Measurements from ENCODE around the gene RUBCN.
"Not testable (repeated sequence)": the region's sequence is repeated elsewhere in the genome, so short reads cannot be mapped to it uniquely, and the experiment has no call there.

RUBCN gene

DNA sequence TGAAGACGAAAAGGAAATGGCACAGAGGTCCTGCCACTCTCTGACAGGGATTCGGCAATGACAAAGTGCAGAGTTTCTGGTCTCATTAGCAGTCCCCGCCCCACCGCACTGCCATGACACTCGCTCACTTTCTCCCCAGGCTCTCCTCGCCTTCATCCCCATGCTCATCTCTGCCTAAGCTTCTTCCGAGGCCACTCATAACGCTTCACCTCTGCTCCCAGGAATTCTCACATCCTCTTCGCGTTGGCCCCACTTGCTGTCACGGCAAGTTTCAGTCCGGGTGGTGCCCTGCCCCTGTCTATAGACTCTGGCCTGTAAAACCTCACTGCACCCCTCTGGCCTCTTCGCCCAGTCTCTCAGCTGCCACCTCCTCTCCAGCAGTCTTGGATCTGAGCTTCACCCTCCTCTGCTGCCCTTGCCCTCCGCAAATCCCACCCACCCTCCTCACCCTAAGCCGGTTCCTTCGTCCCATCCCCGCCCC is 654 bp downstream of the RUBCN start:
- DNase-seq = peak in 9 of 56 donors; percentile 18 to 48 (median 38)

DNA sequence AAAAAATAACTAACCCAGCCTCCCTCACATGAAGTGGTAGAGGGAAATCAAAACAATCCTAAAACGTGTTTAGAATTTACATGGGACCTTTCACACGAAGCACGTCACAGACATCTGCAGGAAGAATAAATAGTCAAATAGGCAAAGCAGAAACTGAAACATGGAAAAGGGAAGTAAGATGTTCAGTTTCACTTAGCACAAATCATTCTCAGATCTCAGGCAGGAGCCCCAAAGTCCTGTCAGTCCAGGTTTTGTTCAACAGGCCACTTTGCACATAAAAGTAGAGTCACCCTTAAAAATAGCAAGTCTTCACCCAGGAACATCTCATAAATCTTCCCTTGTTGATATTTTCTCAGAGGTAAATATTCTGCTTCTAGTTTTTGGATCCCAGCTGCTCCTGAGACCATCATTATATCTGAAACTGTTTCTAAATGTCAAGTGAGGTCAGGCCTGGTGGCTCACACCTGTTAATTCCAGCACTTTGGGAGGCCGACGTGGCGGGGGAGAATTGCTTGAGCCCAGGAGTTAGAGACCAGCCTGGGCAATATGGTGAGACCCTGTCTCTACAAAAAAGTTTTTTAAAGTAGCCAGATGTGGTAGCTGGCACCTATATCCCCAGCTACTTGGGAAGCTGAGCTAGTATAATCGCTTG is 1.9 kb downstream of the RUBCN start:
- no peak for DNase-seq

DNA sequence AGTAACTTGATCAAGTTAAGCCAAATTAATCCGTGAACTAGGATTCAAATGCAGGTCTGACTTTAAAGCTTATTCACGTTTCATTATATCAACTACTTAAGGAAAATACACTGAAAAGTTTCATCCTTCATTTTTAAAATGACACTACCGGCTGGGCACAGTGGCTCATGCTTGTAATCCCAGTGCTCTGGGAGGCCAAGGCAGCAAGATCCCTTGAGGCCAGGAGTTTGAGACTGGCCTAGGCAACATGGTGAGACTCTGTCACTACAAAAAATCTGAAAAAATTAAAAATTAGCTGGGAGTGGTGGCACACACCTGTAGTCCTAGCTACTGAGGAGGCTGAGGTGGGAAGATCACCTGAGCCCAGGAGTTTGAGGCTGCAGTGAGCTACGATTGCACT is 3.7 kb downstream of the RUBCN start:
- DNase-seq = no peak

DNA sequence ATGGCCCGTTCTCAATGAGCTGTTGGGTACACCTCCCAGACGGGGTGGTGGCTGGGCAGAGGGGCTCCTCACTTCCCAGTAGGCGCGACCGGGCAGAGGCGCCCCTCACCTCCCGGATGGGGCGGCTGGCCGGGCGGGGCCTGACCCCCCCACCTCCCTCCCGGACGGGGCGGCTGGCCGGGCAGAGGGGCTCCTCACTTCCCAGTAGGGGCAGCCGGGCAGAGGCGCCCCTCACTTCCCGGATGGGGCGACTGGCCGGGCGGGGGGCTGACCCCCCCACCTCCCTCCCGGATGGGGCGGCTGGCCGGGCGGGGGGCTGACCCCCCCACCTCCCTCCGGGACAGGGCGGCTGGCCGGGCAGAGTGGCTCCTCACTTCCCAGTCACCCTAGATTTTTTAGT is 5.2 kb downstream of the RUBCN start:
- DNase-seq = not testable (repeated sequence)

DNA sequence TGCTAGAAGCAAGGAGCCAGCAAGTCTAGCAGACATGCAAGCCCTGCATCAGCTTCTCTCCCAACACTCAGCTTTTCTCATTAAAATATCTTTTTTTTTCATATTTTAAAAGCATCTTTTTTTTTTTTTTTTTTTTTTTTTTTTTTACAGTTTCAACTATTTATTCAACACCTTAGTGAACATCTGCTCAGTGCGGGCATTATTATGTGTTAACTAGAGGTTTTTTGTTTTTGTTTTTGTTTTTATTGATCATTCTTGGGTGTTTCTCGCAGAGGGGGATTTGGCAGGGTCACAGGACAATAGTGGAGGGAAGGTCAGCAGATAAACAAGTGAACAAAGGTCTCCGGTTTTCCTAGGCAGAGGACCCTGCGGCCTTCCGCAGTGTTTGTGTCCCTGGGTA is 5.9 kb downstream of the RUBCN start:
- not testable (repeated sequence) for DNase-seq

DNA sequence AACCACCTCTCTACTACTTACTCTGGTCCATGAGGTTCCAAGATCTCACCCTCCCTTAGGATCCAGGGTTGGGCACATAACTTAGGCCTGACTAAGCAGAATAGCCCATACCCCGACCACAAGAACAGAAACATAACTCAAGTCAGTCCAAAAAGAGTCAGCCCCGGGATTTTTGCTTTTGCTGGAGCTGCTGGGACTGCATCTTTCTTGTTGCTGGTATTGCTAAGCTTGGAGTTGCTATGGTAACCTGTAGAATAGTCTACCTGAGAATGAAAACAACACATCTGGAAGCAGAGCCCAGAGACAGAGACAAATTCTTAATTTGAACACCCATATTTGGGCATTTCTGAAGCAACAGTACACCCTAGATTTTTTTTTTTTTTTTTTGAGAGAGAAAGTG is 6.5 kb downstream of the RUBCN start:
- DNase-seq = no peak

DNA sequence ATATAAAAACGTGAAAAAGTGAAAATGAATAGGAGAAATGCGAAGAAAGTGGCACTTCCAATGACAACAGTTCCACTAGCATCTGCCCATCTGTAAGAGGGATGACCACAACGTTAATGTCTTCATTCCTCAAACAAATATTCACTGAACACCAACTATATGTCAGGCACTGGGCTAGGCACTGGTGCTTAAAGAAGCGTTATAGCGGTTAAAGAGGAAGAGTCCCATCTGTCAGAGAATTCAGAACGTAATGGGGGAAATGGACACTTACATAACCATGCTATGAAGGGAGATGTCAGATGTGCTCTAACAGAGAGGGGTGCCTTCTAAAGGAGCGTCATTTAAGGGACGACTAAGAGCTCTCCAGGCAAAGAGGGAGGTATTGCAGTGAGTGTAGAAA is 8.2 kb downstream of the RUBCN start:
- no peak for DNase-seq

DNA sequence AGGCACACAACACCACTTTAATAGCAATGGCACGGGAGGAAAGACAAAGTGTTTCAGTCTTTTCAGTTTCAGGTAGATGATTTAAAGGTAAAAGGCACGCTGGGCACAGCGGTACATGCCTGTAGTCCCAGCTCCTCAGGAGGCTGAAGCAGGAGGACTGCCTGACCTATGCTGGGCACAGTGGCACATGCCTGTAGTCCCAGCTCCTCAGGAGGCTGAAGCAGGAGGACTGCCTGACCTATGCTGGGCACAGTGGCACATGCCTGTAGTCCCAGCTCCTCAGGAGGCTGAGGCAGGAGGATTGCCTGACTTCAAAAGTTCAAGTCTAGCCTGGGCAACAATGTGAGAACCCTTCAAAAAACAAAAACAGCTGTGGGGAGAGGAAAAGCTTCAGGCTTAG is 8.8 kb downstream of the RUBCN start:
- DNase-seq = not testable (repeated sequence)

DNA sequence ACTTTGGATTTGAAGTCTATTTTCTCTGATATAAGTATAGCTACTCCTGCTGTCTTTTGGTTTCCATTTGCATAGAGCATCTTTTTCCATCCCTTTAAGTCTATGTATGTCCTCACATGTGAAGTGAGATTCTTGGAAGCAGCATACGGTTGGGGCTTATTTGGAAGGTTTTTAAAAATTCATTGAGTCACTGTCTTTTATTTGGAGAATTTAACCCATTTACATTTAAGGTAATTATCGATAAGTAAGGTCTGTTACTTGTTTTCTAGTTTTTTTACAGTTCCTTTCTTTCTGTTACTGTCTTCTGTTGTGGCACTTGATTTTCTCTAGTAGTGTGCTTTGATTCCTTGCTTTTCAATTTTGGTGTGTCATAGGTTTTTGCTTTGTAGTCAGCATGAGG is 14.0 kb downstream of the RUBCN start:
- DNase-seq = no peak

DNA sequence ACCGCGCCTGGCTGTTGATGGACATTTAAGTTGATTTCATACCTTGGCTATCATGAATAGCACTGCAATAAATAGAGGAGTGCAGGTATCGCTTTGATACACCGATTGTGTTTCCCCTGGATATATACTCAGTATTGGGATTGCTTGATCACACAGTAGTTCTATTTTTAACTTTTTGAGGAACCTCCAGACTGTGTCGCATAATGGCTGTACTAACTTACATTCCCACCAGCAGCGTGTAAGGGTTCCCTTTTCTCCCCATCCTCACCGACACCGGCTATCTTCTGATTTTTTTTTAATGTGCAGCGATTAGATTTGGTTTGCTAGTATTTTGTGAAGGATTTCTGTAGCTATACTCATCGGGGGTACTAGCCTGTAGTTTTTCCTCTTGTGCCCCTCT is 16.0 kb downstream of the RUBCN start:
- DNase-seq = no peak

DNA sequence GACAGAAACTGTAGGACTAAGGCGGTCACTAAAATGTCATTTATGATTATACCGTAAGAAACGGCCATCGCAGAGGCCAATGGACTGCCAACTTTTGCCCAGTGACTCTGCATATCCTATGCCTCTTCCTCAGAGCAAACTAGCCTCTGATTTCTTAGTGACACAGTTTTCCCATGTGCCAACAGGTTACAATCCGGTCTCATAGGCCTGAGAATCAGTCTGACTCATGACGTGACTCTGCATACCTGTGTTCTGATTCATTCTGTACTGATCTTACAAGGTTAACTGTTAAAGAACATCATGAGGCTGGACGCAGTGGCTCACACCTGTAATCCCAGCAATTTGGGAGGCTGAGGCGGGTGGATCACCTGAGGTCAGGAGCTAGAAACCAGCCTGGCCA is 17.8 kb downstream of the RUBCN start:
- DNase-seq = no peak

DNA sequence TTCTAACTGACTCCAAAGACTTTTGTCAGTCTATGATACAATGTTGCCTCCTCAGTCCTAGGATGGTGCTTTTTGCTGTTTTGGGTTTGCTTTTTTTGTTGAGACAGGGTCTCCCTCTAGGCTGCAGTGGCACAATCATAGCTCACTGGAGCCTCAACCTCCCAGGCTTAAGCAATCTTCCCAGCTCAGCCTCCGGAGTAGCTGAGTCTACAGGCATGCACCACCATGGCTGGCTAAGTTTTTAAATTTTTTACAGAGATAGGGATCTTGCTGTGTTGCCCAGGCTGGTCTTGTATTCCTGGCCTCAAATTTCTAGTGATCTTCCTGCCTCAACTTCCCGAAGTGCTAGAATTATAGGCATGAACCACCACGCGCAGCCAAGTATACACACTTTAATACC is 22.5 kb downstream of the RUBCN start:
- no peak for DNase-seq

DNA sequence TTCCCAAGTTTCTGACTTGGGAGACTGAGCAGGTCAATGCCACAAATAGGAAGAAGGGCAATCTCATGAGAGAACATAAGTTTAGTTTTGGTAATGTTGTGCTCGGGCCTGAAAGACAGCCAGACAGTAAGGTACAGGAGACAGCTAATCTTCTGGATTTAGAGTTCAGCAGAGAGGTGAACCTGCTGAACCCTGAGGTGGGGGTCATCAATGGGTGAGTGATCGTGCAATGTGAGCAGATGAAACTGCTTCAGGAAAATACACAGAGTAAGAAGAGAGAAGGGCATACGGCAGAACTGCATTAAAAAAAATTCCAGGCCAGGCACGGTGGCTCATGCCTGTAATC is 23.3 kb downstream of the RUBCN start:
- DNase-seq = no peak

DNA sequence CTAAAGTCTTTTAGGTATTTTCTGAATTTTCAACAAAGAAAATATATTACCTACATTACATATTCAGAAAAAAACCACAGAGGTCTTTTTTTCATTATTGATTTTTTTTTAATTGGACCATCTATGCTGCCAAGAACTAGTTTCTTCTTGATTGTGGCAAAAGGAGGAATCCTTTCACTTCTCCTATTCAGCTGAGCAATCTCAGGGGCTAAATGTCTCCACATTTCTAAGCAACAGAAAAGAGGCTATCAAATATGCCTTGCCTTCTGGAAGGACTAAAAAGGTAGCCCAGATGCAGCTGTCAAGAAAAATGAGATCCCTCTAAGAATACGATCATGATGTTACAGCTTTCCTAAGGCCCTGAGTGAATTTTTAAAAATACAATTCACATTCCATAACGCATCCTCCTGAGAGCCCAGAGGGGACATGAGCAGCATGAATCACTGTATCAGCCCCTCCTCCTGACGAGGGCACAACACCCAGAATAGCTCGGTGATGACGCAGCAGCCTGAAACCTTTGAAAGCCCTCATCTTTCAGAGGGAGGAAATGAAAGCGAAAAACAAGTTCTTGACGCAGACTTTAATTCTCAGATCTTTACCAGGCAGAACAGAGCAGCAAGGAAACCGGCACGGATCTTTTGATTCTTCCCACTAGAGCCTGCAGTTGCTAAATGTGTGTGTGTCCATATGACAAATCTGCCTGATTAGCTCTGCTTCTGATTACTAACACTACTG is 24.6 kb downstream of the RUBCN start:
- peak in 54 of 56 donors; percentile 9 to 90 (median 71) for DNase-seq

DNA sequence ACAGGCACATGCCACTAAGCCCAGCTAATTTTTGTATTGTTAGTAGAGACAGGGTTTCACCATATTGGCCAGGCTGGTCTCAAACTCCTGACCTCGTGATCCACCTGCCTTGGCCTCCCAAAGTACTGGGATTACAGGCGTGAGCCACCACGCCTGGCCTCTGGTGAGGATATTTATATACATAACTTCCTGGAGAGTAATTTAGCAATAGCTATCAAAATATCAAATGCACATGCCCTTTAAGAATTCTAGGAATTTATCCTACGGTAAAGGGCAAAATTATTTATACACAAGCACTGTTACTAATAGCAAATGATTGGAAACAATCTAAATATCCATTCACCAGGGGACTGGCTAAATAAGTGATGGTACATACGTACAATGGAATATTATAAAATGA is 25.7 kb downstream of the RUBCN start:
- not testable (repeated sequence) for DNase-seq

DNA sequence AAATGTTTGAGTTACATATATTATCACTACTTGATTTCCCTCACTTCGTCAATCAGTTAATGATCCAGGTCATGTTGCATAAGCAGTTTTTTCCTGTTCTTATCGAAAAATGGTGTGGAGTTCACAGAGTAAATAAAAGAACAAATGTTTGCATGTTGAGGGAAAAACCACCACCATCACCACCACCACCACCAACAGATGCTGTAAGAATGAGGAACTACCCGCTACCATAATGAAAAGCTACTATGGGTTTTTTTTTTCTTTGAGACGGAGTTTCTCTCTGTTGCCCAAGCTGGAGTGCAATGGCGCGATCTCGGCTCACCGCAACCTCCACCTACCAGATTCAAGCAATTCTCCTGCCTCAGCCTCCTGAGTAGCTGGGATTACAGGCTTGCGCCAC is 27.6 kb downstream of the RUBCN start:
- no peak for DNase-seq

DNA sequence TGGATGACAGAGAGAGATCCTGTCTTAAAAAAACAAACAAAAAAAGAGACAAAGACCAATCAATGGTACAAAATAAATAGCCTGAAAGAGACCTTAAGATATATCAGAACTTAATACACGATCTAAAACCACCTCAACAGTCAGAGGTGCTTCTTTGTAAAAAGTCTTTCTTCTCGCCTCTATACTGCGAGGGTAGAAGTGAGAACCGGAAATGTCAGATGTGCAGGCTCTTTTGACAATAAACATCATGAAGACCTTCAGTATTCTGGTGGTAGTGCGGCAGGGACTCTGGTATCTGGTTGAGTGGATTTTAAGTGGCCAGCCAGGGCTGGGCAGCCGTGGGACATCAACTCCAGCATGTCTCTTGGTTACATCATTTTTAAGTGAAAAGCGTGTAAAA is 30.0 kb downstream of the RUBCN start:
- DNase-seq = no peak

DNA sequence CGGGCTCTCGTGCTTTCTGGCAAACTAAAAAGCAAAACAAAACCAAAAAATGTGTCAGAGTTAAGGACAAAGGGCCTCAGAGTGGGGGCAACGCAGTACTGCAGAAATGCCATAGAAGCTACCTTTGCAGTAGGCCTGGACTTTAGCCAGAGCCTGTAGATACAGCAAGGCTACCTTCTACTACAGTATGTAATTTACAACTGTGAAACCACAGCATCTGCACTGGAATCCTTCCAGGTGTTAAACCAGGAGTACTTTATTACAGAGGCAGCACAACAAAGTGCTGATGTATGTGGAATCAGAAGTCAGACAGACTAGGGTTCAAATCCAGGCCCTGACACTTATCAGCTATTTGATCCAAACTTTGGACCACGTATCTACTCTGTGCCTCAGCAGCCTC is 34.9 kb downstream of the RUBCN start:
- no peak for DNase-seq

DNA sequence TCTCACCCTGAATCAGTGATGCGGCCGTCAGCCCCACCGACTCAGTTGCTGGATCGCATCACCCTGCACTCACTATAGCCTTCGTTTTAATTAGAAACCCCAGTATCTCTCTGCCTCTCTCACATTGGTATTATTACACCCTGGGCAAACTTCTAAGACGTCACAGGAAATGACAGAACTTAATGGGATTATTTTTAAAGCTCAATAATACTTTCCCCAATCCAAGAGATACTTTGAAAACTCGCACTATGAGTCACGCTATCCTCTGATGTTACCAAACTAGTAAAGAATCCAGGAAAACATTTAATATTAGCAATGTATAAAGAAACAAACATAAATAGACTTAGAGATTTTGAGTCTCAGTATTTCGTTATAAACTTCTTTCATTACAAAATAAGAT is 36.6 kb downstream of the RUBCN start:
- no peak for DNase-seq

DNA sequence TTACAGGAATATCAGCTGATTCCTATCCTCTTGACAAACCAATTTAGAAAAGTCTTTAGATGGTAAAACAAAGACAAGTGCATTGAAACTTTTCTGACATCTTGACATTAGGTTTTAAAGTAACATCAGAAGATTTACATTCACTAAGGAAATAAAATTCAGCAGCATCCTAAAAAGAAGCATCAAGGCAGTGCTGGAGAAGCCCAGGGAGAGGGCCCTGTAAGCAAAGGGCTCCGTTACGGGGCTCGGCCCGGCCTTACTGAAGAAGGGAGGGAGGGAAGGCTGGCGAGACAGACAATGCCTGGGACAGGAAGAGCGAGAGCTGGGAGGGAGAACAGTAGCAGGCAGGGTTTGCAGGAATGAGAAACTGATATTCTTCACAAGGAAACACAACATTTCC is 39.3 kb downstream of the RUBCN start:
- DNase-seq = no peak

DNA sequence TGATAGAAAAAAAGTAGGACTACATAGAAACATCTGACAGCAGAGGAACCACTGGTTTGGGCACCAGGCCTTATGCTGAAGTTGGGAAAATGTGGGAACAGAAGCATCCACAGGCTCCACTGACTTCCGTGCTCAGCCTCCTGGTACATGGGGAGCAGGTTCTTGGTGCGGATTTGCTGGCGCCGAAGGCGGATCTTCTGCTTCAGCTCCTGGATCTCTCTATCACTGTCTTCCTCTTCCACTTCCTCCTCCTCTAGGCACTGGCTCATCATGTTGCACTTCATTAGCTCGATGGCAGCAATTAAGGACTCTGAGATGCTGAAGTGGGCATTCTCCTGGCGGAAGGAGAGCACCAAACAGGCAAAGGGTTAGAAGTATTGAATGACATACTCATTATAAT is 42.5 kb downstream of the RUBCN start:
- no peak for DNase-seq

DNA sequence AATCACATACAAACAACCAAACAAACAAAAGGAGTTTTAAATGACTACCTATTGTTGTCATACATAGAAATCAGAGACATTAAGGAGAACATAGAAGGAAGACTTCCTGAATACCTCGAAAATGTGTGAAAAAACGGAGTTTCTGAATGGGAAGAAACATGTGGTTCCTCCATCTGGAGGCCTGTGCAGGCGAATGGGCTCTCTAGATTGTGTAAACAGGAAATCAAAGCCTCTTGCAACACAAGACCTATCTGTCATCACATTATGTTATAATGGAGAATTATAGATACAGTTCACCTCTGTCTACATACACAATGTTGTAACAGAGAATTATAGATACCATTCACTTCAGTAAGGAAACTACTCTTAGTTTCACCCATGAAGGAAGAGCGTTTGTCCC is 44.1 kb downstream of the RUBCN start:
- no peak for DNase-seq

DNA sequence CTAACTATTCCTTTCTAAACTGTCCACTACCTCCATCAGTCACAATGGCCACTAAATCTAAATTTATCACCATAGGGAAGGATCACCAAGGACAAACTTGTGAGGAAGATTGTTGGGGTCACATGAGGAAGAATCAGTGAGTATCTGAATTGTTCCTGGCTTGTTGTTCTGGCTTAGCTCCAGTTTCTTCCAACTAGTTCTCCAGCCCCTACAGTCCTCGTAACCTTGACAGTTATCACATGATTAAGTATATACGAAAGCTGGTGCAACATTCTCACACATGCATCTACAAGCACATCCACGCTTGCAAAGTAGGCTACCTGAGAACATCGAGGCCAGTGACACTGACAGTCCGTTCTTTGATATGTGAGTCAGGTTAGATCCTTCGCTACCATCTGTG is 46.0 kb downstream of the RUBCN start:
- no peak for DNase-seq

Data from amygdala (tissue), 56 donors.